MG63 (cell line): ENCODE data around the gene TAF3. TPM values are rescaled to one million over a fixed set of nuclear protein-coding genes. Genes with fewer than 3 reads are reported as not detected.
"Not testable (repeated sequence)": the region's sequence is repeated elsewhere in the genome, so short reads cannot be mapped to it uniquely, and the experiment has no call there.

ENCODE experiments used
- DNase-seq: peaks from one replicate; pipeline ENCODE4 v3.0.0-alpha.2; 2020
- H3K27me3 ChIP-seq: fragments of 250-450 bp; sonication (Bioruptor Pico); 2 replicates; pipeline ENCODE4 v1.5.1; 2020; ENCODE audit warnings: mild to moderate bottlenecking, moderate library complexity
- H3K36me3 ChIP-seq: fragments of 250-450 bp; sonication (Bioruptor Pico); 2 replicates; pipeline ENCODE4 v1.5.1; 2020; ENCODE audit warnings: mild to moderate bottlenecking, moderate library complexity
- H3K4me3 ChIP-seq: fragments of 250-450 bp; sonication (Bioruptor Pico); 2 replicates; pipeline ENCODE4 v1.5.1; 2020; ENCODE audit warnings: mild to moderate bottlenecking, moderate library complexity
- H3K9me3 ChIP-seq: fragments of 250-450 bp; sonication (Bioruptor Pico); 2 replicates; pipeline ENCODE4 v1.5.1; 2020; ENCODE audit warnings: mild to moderate bottlenecking, moderate library complexity
- total RNA-seq: library from RNA; depleted of rRNA; stranded (reverse); fragments of >200 nt; shearing (Covaris generic); gene quantifications from 2 replicates; pipeline ENCODE4 v1.2.3, GENCODE V29; 2014; ENCODE audit warnings: low replicate concordance

Gene TAF3
- total RNA-seq, 1 experiment from 2014 or later: 0.92 TPM

DNA sequence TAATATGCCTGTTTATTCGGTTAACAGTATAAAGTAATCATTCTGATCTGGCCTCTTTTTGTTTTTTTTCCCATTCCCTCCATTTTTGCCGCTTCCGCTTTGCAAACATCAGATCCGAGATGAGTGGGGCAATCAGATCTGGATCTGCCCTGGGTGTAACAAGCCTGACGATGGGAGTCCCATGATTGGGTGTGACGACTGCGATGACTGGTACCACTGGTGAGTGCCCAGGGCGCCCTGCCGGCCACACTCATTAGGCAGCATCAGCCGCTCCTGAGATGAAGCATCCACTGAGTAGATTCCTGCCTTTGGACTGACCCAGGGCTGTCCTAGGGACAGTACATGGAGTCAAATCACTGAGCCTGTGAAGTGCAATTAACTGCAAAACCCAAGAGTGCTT is 195.3 kb downstream of the TAF3 start:
- Histone ChIP-seq H3K4me3 (no peak overlapping the region), H3K9me3 (no peaks in the 10 kb centered on the region), H3K36me3 (no peaks in the 10 kb centered on the region; the same call in none of the 2 replicates), H3K27me3 (no peaks in the 10 kb centered on the region)
- no peak for DNase-seq

DNA sequence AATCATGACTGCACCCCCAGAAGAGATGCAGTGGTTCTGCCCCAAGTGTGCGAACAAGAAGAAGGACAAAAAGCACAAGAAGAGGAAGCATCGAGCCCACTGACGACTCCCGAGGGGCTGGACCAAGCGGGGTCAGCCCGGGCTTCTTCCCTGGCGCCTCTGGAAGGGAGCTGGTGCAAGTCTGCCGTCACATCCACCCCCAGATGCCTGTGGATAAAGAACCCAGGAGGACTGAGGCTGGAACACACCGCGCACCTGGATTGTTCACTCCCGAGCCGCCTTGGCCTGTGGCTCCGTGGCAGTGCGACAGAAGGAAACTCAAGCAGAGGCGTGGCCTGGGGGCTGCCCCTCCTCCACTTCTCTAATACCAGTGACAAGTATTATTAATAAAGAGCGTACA is 196.3 kb downstream of the TAF3 start:
- no peak overlapping the region for H3K4me3 ChIP-seq
- DNase-seq: no peak
- H3K9me3 ChIP-seq: no peaks in the 10 kb centered on the region
- no peaks in the 10 kb centered on the region for H3K27me3 ChIP-seq
- H3K36me3 ChIP-seq: no peaks in the 10 kb centered on the region; the same call in none of the 2 replicates

DNA sequence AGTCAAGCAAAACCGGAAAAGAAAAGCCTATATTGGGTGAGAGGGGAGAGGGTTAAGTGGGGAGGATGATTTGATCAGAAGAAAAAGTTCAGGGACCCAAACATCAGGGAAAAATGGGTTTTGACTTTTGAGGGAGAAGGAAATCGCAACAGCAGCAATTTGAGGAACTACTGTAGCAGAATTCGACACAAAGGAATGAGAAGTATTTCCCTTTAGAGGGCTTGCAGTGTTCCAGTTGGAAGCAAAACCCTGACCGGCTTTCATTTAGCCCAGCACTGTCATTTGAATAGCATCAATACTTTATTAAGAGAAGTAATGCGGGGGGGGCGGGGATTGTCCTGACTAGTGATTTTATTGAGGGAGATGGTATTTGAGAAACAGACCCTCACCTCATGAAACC is 199.0 kb downstream of the TAF3 start:
- Histone ChIP-seq H3K4me3 (no peak overlapping the region), H3K9me3 (no peaks in the 10 kb centered on the region), H3K27me3 (no peaks in the 10 kb centered on the region), H3K36me3 (no peaks in the 10 kb centered on the region; the same call in none of the 2 replicates)
- no peak for DNase-seq

DNA sequence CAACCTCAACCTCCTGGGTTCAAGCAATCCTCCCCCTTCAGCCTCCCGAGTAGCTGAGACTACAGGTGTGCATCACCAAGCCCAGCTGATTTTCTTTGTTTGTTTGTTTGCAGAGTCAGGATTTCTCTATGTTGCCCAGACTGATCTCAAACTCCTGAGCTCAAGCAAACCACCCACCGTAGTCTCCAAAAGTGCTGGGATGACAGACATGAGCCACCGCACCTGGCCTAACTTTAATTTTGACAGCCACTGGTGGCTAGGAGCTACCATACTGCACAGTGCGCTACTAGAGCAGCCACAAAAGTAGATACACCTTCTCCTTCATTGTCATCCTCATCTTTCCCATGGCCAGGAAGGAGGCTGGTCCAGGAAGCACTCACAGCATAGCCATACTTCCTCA is 205.0 kb downstream of the TAF3 start:
- no peaks in the 10 kb centered on the region for H3K27me3 ChIP-seq
- no peak for DNase-seq
- no peaks in the 10 kb centered on the region for H3K36me3 ChIP-seq
- no peaks in the 10 kb centered on the region for H3K9me3 ChIP-seq
- no peak overlapping the region for H3K4me3 ChIP-seq

DNA sequence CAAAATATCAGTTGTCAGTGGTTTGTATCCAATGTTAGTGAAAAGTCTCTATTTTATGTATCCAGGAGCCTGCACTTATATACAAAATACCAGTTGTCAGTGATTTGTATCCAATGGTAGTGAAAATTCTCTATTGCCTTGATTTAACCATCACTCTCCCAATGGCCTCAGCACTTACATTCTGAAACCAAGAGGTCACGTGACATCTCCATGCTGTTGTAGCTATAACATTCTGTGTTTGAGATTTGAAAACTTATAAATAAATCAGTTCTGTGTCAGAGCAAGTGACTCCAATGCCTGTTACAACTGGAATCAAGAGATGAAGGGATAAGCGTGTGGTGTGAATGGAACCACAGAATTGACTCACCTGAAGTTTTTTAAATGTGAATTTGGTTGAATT is 205.5 kb downstream of the TAF3 start:
- Histone ChIP-seq H3K36me3 (no peaks in the 10 kb centered on the region), H3K9me3 (no peaks in the 10 kb centered on the region), H3K4me3 (no peak overlapping the region), H3K27me3 (no peaks in the 10 kb centered on the region)
- DNase-seq: no peak

DNA sequence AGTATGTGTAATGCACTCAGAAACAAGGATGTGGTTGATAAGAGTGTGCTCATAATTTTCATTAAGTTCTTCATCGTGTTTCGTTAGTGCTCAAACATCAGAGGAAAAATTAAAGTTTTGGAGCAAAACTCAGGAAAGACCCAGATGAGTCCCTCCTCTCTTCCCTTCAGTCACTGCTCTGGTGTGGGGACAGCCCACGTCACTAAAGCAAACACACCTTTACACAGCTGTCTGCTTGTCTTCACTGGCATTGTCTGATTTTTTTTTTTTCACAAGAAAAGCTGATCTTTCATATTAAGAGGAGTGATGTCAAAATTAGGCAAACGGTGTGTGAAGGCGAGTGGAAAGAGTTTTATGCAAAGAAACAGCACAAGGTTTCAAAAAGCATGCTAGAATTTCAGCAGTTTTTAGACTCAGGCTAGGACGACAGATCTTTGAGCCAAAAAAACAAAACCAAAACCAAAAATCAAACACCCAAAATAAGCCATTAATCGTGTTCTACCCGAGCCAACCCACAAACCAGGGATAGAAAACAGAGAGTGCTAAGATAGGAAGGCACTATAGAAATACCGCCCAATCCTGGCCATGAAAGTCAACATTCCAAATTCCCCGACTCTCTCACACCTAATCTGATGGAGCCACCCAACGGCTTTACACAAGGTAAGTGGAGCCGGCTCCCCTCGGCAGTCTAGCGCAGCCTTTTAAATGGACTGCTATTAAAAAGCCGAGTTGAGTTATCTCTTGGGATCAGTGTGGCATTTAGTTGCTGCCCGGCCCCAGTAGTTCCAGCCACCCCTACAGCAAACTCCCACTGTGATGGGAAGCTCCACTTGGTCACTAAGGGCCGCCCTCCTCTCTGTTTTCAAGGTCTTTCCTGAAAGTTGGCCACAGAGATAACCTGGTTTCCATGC is 208.3 kb downstream of the TAF3 start:
- no peaks in the 10 kb centered on the region for H3K27me3 ChIP-seq
- no peak for DNase-seq
- H3K4me3 ChIP-seq: peak overlapping the region; percentile 35
- H3K9me3 ChIP-seq: no peaks in the 10 kb centered on the region
- no peaks in the 10 kb centered on the region for H3K36me3 ChIP-seq

DNA sequence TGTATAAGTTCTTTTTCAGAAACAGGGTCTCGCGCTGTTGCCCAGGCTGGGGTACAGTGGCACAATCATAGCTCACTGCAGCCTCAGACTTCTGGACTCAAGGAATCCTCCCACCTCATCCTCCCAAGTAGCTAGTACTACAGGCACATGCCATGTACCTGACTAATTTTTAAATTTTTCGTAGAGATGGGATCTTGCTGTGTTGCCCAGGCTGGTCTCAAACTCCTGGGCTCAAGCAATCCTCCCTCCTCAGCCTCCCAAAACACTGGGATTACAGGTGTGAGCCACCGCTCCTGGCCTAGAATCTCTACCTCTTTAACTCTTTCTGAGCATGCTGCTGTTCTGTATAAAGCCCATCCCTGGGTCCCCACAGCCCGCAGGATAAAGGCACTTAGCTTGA is 212.9 kb downstream of the TAF3 start:
- not testable (repeated sequence) for H3K9me3 ChIP-seq, H3K4me3 ChIP-seq, H3K36me3 ChIP-seq, DNase-seq
- H3K27me3 ChIP-seq: peaks cover 12% of the 10 kb centered on the region

DNA sequence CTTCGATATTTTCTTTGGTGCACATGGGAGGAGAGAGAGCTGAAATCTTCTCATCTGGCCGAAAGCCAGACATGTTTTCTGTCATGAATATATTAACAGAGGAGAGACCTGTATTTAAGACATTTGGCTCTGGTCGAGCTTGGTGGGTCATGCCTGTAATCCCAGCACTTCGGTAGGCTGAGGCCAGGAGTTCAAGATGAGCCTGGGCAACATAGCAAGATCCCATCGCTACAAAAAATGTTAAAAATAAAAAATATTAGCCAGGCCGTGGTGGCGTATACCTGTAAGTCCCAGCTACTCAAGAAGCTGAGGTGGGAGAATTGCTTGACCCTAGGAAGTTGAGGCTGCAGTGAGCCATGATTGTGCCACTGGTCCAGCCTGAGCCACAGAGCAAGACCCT is 214.3 kb downstream of the TAF3 start:
- no peak for DNase-seq
- Histone ChIP-seq H3K9me3 (no peaks in the 10 kb centered on the region), H3K27me3 (peaks cover 24% of the 10 kb centered on the region), H3K4me3 (no peak overlapping the region), H3K36me3 (no peaks in the 10 kb centered on the region)

DNA sequence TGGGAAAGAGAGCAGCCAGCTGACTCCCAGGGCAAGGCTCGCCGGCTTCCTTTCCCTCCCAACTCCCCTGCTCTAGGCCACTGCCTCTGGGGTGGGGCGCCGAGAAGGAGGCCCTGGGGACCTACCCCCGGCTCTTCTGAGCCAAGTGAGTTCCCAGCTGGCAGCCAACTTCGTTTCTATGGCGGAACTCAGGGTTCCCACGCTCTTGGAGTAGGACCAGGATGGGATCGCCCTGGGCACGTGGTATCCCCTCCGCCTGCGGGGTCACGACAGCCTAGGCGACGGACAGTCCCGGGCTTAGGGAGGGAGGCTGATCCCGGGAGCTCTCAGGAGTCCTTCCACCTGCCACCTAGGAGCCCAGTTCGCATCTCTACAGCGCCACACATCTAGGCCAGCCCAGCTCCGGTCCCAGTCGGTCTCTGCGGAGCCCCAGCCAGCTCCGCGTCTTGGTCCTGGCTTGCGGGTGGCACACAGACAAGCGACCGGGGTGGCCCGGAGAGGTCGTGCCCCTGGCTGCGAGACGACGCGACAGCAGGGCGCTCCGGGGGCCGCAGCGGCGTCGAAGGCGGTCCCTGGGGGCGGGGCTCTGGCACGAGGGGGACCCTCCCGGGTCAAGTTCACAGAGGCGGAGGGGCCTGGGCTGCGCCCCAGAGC is 215.6 kb downstream of the TAF3 start:
- no peaks in the 10 kb centered on the region for H3K36me3 ChIP-seq
- no peak overlapping the region for H3K4me3 ChIP-seq
- H3K27me3 ChIP-seq: peaks cover 35% of the 10 kb centered on the region
- no peaks in the 10 kb centered on the region for H3K9me3 ChIP-seq
- no peak for DNase-seq

DNA sequence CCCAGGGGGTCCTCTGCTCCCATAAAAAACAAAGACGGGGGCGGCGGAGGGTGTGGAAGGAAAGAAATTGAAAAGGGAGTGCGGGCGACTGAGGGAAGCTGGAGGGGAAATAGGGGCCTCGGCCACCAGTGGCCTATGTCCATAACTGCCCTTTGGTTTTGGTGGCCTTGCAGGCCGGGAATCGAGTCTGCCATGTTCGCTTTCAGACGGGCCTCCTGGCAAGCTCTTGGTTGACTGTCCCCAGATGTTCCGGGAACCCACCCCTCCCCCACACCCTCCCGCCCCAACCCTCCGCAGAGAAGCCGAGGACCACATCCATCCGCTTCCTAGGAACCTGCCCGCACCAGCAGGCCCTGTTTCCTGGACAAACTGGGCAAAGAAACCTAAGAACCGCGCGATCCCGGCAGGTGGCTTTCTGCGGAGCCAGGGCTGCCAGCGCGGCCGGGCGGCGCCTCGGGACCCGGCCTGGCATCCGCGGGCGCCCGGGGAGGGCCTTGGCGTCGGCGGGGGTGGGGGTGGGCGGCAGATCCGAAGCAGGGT is 216.2 kb downstream of the TAF3 start:
- Histone ChIP-seq H3K27me3 (peaks cover 41% of the 10 kb centered on the region), H3K4me3 (no peak overlapping the region), H3K36me3 (no peaks in the 10 kb centered on the region), H3K9me3 (no peaks in the 10 kb centered on the region)
- DNase-seq: no peak

DNA sequence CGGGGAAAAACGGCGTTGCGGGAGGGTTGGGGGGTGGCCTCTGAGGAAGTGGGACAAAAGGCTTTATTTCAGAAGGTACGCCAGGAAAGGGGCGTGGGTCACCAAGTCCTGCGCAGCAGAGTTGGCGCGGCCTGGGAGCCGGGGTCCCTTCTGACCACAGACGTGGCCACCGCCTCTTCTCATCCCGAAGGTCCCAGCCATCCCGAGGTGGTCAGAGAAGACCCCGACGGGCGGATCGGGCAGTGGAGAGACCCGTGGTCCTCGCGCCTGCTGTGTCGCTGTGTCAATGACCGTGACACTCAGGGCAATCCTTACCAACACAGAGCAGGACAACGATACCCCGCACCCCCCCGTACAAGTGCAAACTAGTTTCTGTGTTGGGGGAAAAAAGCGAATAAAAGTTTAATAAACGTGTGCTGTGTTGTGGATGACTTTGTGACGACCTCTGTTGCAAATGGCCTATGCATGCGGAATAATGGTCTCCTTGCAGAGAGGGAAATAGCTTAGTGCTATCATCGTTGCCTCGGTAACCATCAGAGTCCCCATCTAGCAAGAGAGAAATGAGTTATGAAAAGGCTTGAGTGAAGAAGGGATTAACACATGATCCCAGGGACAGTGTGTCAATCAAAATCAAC is 216.8 kb downstream of the TAF3 start:
- H3K9me3 ChIP-seq: no peaks in the 10 kb centered on the region
- H3K4me3 ChIP-seq: no peak overlapping the region
- H3K36me3 ChIP-seq: no peaks in the 10 kb centered on the region
- no peak for DNase-seq
- H3K27me3 ChIP-seq: peaks cover 47% of the 10 kb centered on the region

DNA sequence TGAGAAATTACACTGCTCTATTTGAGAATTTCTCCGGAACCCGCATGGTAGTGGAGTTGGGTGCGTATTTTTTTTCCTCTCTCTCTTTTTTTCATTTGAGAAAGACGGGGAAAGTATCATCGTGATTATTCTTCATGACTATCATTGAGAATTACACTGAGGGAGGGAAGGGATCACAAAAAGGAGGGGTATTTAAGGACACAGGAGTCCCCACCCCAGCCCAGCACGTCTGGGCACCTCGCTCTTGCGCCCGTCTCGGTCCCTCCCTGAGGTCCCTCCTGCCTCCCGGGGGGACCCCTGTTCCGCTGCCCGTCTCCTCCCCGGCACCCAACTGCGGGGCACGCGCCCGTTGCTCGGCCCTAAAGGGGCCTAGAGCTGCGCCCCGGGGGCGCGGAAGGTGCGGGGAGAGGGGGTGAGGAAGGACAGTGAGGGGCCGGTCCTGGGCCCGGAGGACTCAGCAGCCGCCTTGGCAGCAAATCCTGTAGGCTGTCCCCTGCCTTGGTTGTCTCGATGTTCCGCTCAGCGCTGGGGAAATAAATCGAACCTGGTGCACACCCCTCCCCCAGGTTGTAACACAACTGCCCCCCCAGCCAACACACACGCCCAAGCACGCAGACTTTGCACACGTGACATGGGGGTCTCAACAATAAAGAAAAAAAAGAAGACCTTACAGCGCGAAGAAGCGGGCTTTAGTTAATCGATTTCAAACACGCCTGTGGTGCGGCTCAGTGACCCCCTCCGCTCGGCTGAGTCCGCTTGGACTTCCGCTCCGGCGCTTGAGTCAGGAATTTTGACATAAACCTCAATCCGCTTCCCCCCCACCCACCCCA is 217.6 kb downstream of the TAF3 start:
- H3K4me3 ChIP-seq: no peak overlapping the region
- H3K9me3 ChIP-seq: no peaks in the 10 kb centered on the region
- no peak for DNase-seq
- H3K27me3 ChIP-seq: peaks cover 53% of the 10 kb centered on the region
- no peaks in the 10 kb centered on the region for H3K36me3 ChIP-seq

DNA sequence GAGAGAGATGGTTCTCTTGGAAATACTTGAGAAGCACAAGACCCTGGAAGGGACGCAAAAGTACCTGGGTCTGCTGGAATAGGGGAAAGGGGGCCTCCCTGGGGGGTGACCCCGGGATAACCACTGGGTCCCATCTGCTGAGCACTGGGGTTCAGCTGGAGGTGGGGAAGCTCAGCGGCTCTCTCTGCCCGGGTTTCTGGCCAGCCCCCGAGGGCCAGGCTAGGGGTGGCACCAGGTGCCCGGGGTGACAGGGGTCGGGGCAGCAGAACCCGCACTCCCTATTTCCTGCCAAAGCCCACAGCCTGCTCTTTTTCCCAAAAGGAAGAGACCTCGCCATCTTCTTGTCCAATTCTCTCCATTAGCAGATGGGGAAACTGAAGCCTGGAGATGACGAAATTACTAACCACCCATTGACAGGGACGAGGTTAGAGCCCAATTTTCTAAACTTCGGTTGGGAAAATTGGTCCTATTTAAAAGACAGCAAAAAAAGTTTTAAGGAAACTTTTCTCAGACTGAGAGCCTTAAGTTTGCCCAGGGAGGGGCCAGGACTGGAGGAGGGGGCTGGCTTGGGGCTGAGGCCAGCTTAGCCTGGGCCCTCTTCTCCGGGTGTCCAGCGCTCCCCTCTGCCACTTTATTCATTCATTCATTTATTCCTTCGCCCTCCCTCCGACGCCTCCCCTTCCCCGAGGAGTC is 218.3 kb downstream of the TAF3 start:
- Histone ChIP-seq H3K9me3 (no peaks in the 10 kb centered on the region), H3K4me3 (no peak overlapping the region)

DNA sequence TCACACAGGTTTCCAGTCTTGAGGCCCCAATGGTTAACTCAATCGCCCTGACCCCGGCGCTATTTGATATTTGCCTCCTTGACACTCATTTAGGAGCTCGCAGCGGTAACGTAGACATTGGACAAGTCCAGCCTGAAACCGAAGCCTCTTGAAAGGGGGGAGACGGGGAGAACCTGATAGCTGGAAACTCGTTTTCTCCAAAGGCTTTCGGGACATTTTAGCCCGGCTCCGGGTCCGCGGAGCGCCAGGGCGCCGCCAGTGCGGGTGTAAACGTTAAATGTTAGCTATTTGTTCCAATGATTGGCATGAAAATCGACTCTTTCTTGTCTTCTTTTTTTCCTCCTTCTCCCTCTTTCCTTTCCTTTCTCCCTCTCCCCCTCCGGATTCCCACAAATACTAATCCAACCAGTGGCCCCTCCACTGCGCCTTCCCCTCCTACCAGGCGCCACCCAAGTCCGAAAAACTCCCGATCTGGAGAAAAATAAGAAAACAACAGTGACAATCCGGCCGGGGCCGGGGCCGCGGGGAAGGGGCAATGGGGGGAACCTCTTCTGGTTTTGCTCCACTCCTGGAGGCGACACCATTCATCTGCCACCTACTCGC is 219.0 kb downstream of the TAF3 start:
- H3K9me3 ChIP-seq: no peaks in the 10 kb centered on the region
- H3K36me3 ChIP-seq: no peaks in the 10 kb centered on the region
- H3K4me3 ChIP-seq: no peak overlapping the region

More for the DNA sequence above, 218.3 kb downstream of the TAF3 start:
- DNase-seq: no peak
- H3K27me3 ChIP-seq: peaks cover 58% of the 10 kb centered on the region
- H3K36me3 ChIP-seq: no peaks in the 10 kb centered on the region

More for the DNA sequence above, 219.0 kb downstream of the TAF3 start:
- DNase-seq: no peak
- H3K27me3 ChIP-seq: peaks cover 64% of the 10 kb centered on the region
